ENCODE results near the gene ITGB5. TPM values are rescaled to one million over a fixed set of nuclear protein-coding genes. Genes with fewer than 3 reads are reported as not detected.

The ITGB5 gene
- total RNA-seq, 1 experiment from 2014 or later = 225 TPM

DNA sequence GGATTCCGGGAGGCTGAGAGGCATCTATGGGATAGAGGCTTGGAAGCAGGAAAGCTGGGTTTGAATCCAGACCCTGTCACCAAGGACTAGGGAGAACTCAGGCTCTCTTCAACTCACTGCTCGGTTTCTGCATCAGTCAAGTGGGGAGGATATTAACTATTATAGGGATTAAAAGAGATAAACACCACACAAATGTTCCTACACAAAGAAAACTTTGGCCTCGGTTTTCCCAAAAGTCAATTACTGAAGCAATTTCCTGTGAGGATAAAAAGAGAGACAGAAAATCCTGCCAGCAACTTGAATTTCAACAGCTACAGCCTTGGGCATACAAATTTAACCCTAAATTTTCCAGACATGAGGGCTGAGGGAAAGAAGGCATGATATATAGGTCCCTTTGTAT, 36.0 kb downstream of the ITGB5 start:
- Mint-ChIP-seq H3K4me1 (ENCODE audit: low read depth, unreplicated experiment) (peaks cover 22% of the 10 kb centered on the region), H3K9me3 (ENCODE audit: low read depth, unreplicated experiment) (no peaks in the 10 kb centered on the region), H3K4me3 (ENCODE audit: low read depth, unreplicated experiment) (no peak overlapping the region), H3K27me3 (ENCODE audit: unreplicated experiment) (no peaks in the 10 kb centered on the region), H3K36me3 (ENCODE audit: insufficient read depth, unreplicated experiment) (peaks cover 15% of the 10 kb centered on the region), H3K27ac (ENCODE audit: unreplicated experiment) (no peak overlapping the region)
- CTCF ChIA-PET = interaction anchor here (0.7 kb wide), 1 partner anchor 27 kb away, joined by 3 read pairs; no protein-coding TSS in a partner anchor
- intact Hi-C loops (cut with micrococcal nuclease; ENCODE audit: unreplicated experiment) = no loop called here
- TF ChIP-seq, protein P1, sequence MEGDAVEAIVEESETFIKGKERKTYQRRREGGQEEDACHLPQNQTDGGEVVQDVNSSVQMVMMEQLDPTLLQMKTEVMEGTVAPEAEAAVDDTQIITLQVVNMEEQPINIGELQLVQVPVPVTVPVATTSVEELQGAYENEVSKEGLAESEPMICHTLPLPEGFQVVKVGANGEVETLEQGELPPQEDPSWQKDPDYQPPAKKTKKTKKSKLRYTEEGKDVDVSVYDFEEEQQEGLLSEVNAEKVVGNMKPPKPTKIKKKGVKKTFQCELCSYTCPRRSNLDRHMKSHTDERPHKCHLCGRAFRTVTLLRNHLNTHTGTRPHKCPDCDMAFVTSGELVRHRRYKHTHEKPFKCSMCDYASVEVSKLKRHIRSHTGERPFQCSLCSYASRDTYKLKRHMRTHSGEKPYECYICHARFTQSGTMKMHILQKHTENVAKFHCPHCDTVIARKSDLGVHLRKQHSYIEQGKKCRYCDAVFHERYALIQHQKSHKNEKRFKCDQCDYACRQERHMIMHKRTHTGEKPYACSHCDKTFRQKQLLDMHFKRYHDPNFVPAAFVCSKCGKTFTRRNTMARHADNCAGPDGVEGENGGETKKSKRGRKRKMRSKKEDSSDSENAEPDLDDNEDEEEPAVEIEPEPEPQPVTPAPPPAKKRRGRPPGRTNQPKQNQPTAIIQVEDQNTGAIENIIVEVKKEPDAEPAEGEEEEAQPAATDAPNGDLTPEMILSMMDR (IDR thresholded peaks at IDR 0.05; ENCODE audit: unreplicated experiment) = no peak
- DNase-seq = no peak
- BruUV-seq (replicated peaks) = no TSS peak

DNA sequence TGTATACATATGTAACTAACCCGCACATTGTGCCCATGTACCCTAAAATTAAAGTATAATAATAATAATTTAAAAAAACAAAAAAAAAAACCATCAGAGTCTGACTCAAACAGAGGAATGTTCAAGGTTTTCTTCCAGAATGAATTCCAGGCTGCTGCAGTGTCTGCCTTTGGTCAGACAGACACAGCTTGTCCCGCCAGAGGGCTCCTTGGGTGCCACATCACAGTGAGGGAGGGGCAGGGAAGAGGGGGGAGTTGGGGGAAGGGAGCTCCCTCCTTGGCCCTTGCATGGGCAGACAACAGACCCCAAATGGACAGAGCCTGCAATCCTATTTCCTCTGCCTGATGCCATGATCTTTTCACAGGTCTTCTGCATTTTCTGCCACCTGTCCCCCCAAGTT, 36.5 kb downstream of the ITGB5 start:
- TF ChIP-seq, protein P1 (IDR thresholded peaks at IDR 0.05; ENCODE audit: unreplicated experiment) = no peak
- intact Hi-C loops (cut with micrococcal nuclease; ENCODE audit: unreplicated experiment) = no loop called here
- Mint-ChIP-seq H3K9me3 (ENCODE audit: low read depth, unreplicated experiment) (no peaks in the 10 kb centered on the region), H3K27ac (ENCODE audit: unreplicated experiment) (no peak overlapping the region), H3K36me3 (ENCODE audit: insufficient read depth, unreplicated experiment) (peaks cover 10% of the 10 kb centered on the region), H3K4me1 (ENCODE audit: low read depth, unreplicated experiment) (peaks cover 23% of the 10 kb centered on the region), H3K4me3 (ENCODE audit: low read depth, unreplicated experiment) (no peak overlapping the region), H3K27me3 (ENCODE audit: unreplicated experiment) (no peaks in the 10 kb centered on the region)
- no TSS peak for BruUV-seq (replicated peaks)
- CTCF ChIA-PET = interaction anchor here (0.7 kb wide), 1 partner anchor 27 kb away, joined by 3 read pairs; no protein-coding TSS in a partner anchor
- DNase-seq = no peak

DNA sequence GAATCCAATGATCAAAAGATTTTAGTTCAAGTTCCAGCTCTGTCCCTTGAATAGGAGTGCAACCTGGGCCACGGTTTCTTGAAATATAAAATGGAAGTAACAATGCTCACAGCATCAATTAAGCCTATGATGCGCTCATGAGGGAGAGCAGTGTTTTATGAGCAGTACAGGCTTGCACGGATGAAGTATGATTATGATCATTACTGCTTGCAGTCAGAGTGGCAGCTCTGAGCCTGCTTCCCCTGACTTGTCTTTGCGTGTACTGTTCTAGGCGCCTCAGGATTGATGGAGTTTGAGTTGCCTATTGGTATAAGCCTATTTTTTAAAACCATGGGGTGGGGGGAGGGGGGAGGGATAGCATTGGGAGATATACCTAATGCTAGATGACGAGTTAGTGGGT, 37.0 kb downstream of the ITGB5 start:
- CTCF ChIA-PET = no interaction called here
- H3K4me3 Mint-ChIP-seq (ENCODE audit: low read depth, unreplicated experiment) = no peak overlapping the region
- TF ChIP-seq, protein P1 (IDR thresholded peaks at IDR 0.05; ENCODE audit: unreplicated experiment) = no peak
- no peaks in the 10 kb centered on the region for H3K9me3 Mint-ChIP-seq (ENCODE audit: low read depth, unreplicated experiment)
- no peak overlapping the region for H3K27ac Mint-ChIP-seq (ENCODE audit: unreplicated experiment)
- peaks cover 25% of the 10 kb centered on the region for H3K4me1 Mint-ChIP-seq (ENCODE audit: low read depth, unreplicated experiment)
- BruUV-seq (replicated peaks) = no TSS peak
- DNase-seq = no peak
- peaks cover 10% of the 10 kb centered on the region for H3K36me3 Mint-ChIP-seq (ENCODE audit: insufficient read depth, unreplicated experiment)
- no peaks in the 10 kb centered on the region for H3K27me3 Mint-ChIP-seq (ENCODE audit: unreplicated experiment)
- intact Hi-C loops (cut with micrococcal nuclease; ENCODE audit: unreplicated experiment) = no loop called here

DNA sequence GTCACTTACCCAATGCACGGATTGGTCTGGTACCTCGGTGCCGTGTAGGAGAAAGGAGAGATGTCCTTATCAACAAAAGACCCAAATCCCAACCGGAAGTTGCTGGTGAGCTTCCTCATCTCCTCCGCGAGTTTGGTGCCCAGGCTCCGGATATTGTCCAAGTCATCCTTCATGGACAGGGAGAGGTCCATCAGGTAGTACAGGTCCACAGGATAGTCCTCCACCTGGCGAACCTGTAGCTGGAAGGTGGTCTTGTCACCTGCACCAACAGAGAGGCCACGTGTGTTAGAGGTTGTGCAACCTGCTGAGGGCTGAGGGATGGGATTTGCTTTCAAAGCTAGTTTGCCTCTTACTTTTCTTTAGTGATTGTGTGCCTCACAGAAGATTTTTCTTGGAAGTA, 38.9 kb downstream of the ITGB5 start:
- intact Hi-C loops (cut with micrococcal nuclease; ENCODE audit: unreplicated experiment) = no loop called here
- Mint-ChIP-seq H3K4me3 (ENCODE audit: low read depth, unreplicated experiment) (no peak overlapping the region), H3K4me1 (ENCODE audit: low read depth, unreplicated experiment) (peaks cover 25% of the 10 kb centered on the region), H3K36me3 (ENCODE audit: insufficient read depth, unreplicated experiment) (peaks cover 10% of the 10 kb centered on the region), H3K9me3 (ENCODE audit: low read depth, unreplicated experiment) (no peaks in the 10 kb centered on the region), H3K27ac (ENCODE audit: unreplicated experiment) (no peak overlapping the region), H3K27me3 (ENCODE audit: unreplicated experiment) (no peaks in the 10 kb centered on the region)
- no TSS peak for BruUV-seq (replicated peaks)
- CTCF ChIA-PET = interaction anchor here (1.2 kb wide), 1 partner anchor 34 kb away, joined by 7 read pairs; no protein-coding TSS in a partner anchor
- DNase-seq = no peak
- TF ChIP-seq, protein P1 (IDR thresholded peaks at IDR 0.05; ENCODE audit: unreplicated experiment) = no peak

Data from Calu3 (cell line).